ENCODE data around the gene TMEM121B.

The TMEM121B gene

DNA sequence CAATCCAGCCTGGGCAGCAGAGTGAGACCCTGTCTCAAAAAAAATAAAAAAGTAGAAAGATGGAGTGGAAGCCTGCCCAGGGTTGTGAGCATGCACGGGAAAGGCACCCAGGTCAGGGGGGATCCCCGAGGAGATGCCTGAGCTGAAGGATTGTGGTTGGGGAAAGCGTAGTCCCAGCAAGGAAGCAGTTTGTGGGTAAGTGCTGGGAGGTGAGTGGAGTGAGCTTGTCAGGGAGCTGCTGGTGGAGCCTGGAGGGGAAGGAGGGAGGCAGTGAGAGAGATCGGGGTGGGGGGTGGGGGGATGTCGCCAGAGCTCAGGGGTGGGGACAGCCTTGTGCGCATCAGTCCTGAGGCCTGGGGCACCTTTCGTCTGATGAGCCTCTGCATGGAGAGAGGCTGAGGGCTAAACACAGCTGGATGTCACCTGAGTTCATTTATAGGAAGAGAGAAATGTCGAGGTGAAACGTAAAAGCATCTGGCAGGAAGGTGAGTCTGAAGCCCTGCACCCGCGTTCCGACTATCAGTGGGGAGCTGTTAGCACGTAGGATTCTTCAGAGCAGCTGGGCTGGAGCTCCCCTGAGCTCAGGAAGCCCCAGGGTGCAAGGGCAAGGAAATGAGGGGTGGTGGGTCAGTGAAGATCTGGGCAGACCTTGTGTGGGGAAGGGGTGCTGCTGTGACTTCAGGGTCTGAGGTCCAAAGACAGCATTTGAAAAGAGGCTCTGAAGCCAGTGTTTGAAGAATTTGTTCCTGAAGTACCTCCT is 10.2 kb downstream of the TMEM121B start:
- DNase-seq (ENCODE audit: low spot score), result no peak

DNA sequence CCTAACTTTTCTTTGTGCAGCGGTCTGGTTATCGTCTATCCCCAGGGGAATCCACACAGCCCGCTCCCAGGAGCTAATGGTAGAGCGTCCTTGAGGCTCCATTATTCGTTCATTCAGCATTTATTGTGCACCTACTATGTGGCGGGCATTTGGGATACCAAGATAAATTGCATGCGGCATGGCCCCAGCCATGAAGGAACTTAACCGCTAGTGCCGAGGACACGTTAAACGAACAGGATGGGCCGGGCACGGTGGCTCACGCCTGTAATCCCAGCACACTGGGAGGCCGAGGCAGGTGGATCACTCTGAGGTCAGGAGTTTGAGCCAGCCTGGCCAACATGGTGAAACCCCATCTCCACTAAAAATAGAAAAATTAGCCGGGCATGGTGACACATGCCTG is 11.2 kb downstream of the TMEM121B start:
- DNase-seq (ENCODE audit: low spot score), result no peak

DNA sequence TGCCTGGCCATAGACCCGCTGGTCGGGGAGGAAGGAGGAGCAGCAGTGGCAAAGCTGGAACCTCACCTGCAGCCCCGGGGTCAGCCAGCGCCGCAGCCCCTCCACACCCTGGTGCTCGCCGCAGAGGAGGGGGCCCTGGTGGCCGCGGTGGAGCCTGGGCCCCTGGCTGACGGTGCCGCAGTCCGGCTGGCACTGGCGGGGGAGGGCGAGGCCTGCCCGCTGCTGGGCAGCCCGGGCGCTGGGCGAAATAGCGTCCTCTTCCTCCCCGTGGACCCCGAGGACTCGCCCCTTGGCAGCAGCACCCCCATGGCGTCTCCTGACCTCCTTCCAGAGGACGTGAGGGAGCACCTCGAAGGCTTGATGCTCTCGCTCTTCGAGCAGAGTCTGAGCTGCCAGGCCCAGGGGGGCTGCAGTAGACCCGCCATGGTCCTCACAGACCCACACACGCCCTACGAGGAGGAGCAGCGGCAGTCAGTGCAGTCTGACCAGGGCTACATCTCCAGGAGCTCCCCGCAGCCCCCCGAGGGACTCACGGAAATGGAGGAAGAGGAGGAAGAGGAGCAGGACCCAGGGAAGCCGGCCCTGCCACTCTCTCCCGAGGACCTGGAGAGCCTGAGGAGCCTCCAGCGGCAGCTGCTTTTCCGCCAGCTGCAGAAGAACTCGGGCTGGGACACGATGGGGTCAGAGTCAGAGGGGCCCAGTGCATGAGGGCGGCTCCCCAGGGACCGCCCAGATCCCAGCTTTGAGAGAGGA is 11.9 kb downstream of the TMEM121B start:
- no peak for DNase-seq (ENCODE audit: low spot score)

GRCh38 chr22:17108256-17109112 is 12.7 kb downstream of the TMEM121B start:
- DNase-seq (ENCODE audit: low spot score), result no peak

GRCh38 chr22:17107547-17107810 is 13.7 kb downstream of the TMEM121B start:
- no peak for DNase-seq (ENCODE audit: low spot score)

- peak; percentile 57 for DNase-seq (ENCODE audit: low spot score)
Observed at GRCh38 chr22:17106785-17107546, 14.2 kb downstream of the TMEM121B start.

DNA sequence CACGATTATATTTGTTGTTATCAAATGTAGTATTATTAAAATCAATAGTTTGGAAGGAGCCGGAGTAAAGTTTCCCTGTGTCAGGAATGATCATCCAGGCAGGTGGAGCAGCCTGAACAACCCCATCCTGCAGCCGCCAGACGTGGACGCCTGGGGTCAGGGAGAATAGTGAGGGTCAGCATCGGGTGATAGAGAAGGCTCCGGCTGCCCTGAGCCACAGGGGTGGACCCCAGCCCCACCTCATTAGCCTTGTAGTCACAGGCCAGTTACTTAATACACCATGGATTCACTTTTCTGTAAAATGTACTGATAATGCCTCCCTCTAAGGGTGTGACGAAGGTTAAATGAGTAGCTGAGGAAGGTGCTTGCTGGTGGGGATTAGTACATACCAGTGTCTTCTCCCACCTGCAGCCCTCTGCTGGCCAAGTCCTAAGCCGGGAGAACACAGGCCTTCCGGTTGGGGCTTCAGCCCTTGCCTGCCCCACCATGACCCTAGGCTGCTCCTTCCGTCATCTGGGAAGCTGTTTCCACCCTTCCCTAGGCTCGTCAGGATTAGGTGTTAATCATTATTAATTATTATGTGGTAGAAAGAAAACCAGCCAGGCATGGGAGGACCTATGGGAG is 14.9 kb downstream of the TMEM121B start:
- no peak for DNase-seq (ENCODE audit: low spot score)

DNA sequence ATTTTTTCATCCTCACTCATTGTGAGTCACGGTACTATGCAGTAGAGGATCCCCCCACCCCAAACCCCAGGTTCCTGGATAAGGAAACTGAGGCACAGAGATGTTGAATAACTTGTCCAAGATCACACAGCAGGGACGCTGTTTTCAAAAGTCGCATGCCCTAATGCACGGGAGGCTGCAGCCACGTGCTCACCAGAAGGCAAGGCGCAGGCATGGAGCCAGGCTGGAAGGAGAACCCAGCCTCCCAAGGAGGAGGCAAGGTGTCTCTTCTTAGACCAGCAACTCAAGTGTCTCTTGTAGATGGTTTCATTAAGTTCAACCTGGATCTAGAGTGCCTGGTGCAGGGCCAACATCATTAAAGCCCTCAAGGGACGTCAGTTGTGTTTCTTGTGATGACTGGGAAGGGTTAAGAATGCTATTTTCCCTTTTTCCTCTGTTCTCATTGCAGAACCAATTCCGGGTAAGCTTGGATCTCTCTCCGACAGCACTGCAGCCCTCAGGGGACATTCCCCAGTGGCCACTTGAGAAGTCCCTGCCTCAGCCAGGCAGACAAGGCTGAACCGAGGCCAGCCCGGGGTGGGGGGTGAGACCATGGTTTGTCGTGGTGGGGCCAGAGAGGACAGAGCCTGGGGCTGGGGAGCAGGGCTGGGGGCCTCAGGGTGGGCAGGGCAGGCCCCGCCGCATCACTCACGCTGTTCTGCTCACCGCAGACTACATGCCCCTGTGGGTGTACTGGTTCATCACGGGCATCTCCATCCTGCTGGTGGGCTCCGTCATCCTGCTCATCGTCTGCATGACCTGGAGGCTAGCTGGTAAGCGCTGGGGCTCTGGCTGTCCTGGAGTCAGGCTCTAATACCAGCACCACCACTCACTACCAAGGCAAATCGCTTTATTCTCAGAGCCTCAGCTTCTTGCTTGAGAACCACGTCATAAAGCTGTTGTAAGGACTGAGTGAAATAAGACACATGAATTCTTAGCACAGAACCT is 15.7 kb downstream of the TMEM121B start:
- DNase-seq (ENCODE audit: low spot score), result no peak

DNA sequence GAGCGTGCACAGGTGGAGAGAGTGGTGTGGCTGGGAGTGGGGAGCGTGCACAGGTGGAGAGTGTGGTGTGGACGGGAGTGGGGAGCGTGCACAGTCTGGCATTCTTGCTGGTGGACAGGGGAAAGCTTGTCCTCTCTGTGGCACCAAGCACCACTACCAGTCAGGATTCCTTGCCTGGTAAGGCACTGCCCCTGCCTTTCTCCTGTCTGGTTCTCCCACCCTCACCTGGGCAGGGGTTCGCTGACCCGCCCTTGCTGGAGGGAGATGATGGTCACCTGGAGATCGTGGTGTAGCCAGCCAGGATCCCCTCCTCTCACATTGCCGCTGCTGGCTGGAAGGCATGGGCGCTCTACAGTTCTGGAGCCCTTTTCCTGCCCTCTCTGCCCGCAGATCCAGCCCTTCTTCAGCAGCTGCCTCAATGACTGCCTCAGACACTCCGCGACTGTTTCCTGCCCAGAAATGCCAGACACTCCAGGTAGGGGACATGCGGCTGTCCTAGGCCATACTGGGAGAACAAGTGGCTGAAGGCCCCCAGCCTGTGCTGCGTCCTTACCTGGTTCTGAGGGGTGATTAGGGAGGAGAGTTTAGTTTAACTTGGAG is 16.7 kb downstream of the TMEM121B start:
- DNase-seq (ENCODE audit: low spot score), result no peak

DNA sequence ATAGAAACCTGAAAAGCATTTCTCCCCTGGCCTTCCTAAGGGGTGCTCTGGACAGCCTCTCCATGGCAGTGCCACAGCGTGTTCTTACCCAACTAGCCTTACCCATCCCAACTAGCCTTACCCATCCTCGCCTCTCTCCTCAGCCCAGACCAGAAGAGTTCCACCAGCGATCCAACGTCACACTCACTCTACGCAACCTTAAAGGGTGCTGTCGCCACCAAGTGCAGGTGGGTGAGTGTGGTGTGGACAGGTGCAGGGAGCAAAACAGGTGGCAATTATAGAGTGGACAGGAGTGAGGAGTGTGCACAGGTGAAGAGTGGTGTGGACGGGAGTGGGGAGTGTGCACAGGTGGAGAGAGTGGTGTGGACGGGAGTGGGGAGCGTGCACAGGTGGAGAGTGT is 17.8 kb downstream of the TMEM121B start:
- DNase-seq (ENCODE audit: low spot score), result no peak

- no peak for DNase-seq (ENCODE audit: low spot score)
Observed at GRCh38 chr22:17102297-17102667, 18.9 kb downstream of the TMEM121B start.

DNA sequence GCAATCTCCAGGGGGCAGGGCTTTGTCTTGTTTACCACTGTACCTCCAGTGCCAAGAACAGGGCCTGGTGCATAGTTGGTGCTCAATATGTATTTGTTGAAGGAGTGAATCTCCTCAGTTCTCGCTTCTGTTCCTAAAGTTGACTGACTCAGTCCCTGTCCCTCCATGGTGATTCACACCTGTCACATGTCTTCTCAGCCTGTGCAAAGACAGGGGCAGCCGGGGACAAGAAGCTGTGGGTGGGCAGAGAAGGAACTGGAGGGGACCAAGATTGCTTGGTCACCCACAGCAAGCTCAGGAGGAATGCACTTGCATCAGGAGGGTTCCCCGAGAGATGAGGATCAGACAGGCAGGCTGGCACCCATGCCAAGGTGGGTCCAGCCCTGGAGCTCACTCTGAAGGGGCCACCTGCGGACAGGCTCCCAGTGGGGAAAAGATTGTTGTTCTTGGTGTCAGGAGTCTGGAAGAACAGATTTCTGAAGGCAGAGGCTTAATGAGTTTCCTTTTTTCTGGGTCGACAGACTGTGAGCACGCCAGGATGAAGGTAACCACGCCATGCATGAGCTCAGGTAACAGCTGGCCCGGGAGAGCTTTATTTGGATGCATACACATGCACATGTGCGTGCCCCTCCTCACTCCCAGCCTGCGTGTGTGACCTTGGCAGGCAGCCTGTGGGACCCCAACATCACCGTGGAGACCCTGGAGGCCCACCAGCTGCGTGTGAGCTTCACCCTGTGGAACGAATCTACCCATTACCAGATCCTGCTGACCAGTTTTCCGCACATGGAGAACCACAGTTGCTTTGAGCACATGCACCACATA is 19.5 kb downstream of the TMEM121B start:
- no peak for DNase-seq (ENCODE audit: low spot score)

- no peak for DNase-seq (ENCODE audit: low spot score)
Observed at GRCh38 chr22:17100621-17101020, 20.5 kb downstream of the TMEM121B start.

DNA sequence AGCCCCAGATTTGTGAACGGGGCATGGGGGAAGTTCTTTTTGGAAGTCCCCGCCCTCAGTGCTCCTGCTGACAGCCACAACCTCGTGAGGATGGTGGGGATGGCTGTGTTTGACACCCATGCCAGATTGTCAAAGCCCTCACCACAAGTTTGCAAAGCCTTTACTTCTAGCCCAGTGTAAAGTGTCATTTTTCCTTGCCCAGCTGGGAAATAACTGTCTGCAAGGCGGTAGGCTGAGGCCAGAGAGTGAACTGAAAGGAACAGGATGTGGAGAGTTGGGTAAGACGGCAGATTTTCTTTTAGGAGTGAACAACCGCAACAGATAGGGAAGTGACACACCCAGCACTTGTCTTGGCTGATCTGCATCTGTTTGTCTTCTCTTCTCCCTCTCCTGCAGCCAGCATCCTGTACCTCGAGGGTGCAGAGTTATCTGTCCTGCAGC is 22.8 kb downstream of the TMEM121B start:
- peak; percentile 57 for DNase-seq (ENCODE audit: low spot score)

- no peak for DNase-seq (ENCODE audit: low spot score)
Observed at GRCh38 chr22:17097701-17098100, 23.5 kb downstream of the TMEM121B start.

- DNase-seq (ENCODE audit: low spot score), result no peak
Observed at GRCh38 chr22:17097062-17097461, 24.1 kb downstream of the TMEM121B start.

- no peak for DNase-seq (ENCODE audit: low spot score)
Observed at GRCh38 chr22:17096071-17096470, 25.1 kb downstream of the TMEM121B start.

DNA sequence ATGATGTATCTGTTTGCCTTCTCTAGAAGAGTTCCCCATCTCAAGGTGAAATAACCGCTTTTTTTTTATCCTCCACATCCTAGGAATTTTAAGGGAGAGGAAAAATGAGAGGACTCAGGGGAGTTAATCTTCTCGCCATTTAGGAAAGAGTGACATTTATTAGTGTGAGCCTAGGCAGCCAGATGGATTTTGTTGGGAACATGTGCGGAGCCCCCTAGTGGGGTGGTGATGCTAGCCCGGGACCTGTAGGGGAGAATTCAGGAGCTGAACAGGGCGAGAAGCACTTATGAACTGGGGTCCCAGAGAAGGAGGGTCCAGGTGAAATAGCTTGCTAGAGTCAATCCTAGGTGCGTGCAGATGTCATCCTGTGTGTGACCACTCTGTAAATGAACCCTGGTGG is 25.6 kb downstream of the TMEM121B start:
- DNase-seq (ENCODE audit: low spot score), result no peak

DNA sequence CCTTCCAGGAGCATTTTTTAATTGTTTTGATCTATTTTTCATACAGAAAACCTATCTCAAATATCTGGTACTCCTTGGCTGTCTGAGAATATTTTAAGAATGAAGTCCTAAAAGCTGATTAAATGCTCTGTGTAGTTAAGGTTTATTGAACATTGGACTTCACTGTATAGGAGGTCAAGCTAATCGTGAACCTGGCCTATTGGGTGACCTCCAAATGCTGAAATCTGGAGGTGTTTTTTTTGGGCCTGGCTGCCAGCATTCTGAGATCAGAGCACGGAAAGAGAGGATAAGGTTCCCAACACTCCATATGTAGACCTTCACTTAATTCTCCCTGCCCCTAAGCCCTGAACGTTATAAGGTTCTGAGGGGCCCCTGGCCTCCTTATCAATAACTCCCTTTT is 28.1 kb downstream of the TMEM121B start:
- no peak for DNase-seq (ENCODE audit: low spot score)

Data from globus pallidus (tissue), 1 donor.